PC-3 (cell line): Measurements from ENCODE around the gene TRNP1.

Experiments
- EZH2 ChIP-seq: fragments of 300-600 bp; sonication (generic); IDR thresholded peaks from one replicate; pipeline ENCODE4 v1.6.1; 2017; ENCODE audit warnings: antibody characterized with exemption, mild to moderate bottlenecking, low read length; ENCODE audit not compliant: unreplicated experiment
- EZH2phosphoT487 ChIP-seq: fragments of 300-600 bp; sonication (generic); IDR thresholded peaks from 2 replicates; pipeline ENCODE4 v1.6.1; 2018; ENCODE audit warnings: mild to moderate bottlenecking, antibody characterized with exemption, low read length, borderline replicate concordance
- TF ChIP-seq, protein P1 (sequence below): fragments of 300-600 bp; sonication (generic); conservative IDR thresholded peaks from 2 replicates; pipeline ENCODE4 v1.5.1; 2017; ENCODE audit warnings: antibody characterized with exemption, low read depth, mild to moderate bottlenecking, low read length

GRCh38 chr1:27031235-27032118 lies 38.0 kb downstream of the TRNP1 start:
- TF ChIP-seq, protein P1, sequence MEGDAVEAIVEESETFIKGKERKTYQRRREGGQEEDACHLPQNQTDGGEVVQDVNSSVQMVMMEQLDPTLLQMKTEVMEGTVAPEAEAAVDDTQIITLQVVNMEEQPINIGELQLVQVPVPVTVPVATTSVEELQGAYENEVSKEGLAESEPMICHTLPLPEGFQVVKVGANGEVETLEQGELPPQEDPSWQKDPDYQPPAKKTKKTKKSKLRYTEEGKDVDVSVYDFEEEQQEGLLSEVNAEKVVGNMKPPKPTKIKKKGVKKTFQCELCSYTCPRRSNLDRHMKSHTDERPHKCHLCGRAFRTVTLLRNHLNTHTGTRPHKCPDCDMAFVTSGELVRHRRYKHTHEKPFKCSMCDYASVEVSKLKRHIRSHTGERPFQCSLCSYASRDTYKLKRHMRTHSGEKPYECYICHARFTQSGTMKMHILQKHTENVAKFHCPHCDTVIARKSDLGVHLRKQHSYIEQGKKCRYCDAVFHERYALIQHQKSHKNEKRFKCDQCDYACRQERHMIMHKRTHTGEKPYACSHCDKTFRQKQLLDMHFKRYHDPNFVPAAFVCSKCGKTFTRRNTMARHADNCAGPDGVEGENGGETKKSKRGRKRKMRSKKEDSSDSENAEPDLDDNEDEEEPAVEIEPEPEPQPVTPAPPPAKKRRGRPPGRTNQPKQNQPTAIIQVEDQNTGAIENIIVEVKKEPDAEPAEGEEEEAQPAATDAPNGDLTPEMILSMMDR: no peak
- TF ChIP-seq EZH2 (no peak), EZH2phosphoT487 (no peak)
